ENCODE measurements around the gene ANXA9.

ANXA9 gene

DNA sequence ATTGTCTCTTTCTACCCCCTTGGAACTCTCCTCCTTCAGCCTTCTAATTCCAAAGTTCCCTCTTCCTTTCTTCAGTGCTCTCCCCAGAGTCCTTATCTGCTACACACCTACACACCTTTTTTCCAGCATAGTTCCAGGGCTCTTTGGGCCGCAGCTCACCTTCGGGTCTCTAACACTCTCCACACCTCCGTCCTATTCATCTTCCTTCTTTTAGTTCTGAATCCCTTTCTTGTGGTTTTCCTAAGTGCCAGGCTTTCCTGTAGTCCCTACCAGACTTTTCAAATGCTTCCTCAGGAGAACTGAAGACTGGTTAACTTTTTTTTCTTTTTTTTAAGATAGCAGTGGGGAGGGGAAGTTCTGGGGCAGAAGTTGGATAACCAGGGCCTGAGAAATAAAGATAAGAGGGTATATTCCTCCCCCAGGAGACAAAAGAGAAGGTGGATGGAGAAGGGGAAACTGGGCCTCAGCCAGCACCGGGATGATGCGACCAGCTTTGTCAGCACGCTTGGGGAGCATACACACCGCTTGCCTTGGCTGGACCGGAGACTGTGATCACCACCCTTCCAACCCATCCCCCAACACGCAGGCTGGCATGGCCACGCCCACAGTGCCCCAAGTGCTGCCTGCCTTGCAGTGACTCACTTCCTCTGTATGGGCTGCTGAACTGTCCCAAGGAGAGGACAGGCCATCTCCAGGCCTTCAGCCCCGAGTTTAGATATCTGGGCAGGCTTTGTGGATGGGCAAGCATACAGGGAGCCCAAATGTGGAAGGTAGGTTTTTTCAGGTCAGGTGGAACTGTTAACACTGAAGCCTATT, 5.0 kb upstream of the ANXA9 start:
- no peaks in the 10 kb centered on the region for H3K27me3 ChIP-seq (replicated peaks)

DNA sequence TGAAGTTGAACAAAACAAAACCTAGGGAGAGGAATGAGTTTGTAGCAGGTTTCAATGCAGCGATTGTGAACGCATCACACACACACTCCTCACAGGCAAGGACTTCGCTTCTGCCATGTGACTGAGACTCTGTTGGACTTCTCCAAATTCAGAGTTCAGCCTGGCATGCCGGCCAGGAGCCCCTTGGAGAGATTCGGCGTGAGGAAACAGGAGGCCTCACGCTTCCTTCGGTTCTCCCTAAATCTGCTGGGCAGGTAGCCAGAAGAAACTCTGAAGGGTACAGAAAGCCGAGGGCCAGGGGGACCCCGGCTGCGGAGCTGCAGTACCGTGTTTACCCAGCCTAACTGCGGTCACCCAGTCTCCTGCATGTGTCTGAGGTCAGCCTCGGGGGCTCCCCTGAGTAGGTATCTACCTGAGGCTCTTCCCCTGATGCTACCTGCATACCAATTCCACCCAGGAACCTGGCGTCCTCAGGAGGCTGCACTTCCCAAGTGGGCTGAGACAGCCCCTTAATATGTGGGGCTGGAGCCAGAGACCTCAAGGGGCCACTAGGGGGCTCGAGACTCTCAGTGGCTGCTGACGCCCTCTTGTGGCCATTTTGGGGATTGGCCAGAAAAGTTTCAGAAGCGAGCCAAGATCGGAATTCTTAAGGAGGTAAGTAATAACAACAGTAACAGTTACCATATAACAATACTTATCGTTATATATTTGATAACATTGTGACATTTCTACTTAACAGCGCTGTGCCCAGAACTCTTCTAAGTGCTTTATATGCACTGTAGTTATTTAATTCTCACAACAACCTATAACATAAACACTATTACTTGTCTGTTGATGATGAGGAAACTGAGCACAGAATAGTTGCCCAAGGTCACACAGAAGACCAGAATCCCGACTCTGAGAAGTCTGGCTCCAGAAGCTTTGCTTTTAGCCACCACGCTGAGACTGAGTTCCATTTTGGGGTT, 2.7 kb upstream of the ANXA9 start:
- H3K27me3 ChIP-seq (replicated peaks): no peaks in the 10 kb centered on the region
- in situ Hi-C loops (cut with HindIII; ENCODE audit: low pct_ligation_motif_present, low sequenced_read_pairs): no loop called here
- DNase-seq: peak; percentile 88
- no peaks in the 10 kb centered on the region for H3K36me3 ChIP-seq (replicated peaks)
- peak overlapping the region; percentile 12 for H3K4me3 ChIP-seq (ENCODE audit: low read depth, low read length)
- H3K27ac ChIP-seq: no peak overlapping the region
- peak; percentile 100 for TF ChIP-seq CTCF (IDR thresholded peaks at IDR 0.05; ENCODE audit: low read depth, low read length, missing control alignments)

More for the DNA sequence above, 5.0 kb upstream of the ANXA9 start:
- DNase-seq: no peak
- no peaks in the 10 kb centered on the region for H3K36me3 ChIP-seq (replicated peaks)
- no peak overlapping the region for H3K27ac ChIP-seq
- no peak overlapping the region for H3K4me3 ChIP-seq (ENCODE audit: low read depth, low read length)
- TF ChIP-seq CTCF (IDR thresholded peaks at IDR 0.05; ENCODE audit: low read depth, low read length, missing control alignments): no peak
- in situ Hi-C loops (cut with HindIII; ENCODE audit: low pct_ligation_motif_present, low sequenced_read_pairs): no loop called here

DNA sequence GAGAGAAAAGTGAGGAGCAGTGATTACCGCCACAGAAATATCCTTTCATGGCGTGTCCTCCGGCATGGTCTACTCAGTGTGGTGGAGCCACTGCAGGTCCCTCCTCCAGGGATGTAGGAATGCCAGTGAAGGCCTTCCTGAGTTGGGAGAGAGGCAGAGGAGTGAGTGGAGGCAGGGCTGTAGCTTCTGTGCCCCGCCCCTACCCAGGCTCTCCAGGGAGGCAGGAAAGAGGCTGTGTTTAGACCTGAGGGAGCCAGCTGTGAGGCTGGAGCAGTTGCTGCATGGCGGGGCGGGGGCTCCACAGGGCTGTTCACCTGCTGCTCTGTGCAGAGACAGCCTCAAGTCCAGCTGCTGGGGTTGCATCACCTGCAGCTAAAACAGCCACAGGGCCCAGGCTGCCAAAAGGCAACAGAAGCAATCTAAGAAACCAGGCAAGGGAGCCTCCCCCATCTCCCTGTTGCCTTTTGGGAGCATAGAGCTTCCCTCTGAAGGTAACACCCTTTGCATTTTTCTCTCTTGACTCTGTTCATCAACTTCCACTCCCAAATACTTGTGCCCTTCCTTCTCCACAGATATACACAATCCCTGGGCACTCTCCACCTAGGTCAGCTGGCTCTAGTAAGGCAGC, 801 bp upstream of the ANXA9 start:
- in situ Hi-C loops (cut with HindIII; ENCODE audit: low pct_ligation_motif_present, low sequenced_read_pairs): no loop called here
- no peak for DNase-seq
- Histone ChIP-seq H3K4me3 (ENCODE audit: low read depth, low read length) (no peak overlapping the region), H3K27ac (no peak overlapping the region), H3K36me3 (replicated peaks) (no peaks in the 10 kb centered on the region), H3K27me3 (replicated peaks) (no peaks in the 10 kb centered on the region)
- TF ChIP-seq CTCF (IDR thresholded peaks at IDR 0.05; ENCODE audit: low read depth, low read length, missing control alignments): no peak

DNA sequence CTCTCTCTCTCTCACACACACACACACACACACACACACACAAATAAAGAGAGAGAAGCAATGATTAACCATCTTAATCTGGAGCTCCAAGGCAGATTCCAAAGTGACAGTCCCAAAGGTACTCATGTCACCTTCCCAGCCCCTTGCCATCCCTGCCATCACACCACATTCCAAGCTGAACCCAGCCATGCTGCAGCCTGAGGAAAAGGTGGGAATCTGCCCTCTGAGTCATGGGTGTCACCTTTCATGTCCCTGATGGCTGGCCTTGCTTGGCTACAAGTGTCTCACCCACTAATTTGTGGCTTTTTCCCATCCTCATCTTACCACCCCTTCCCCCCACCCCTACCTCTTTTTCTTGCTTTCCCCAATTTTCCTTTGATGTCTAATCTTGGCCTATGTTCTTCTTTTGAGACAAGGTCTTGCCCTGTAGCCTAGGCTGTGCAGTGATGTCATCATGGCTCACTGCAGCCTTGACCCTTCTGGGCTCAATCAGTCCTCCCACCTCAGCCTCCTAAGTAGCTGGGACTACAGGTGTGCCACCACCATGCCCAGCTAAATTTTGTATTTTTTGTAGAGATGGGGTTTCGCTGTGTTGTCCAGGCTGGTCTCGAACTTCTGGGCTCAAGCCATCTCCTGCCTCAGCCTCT, 3.2 kb downstream of the ANXA9 start:
- no peaks in the 10 kb centered on the region for H3K27me3 ChIP-seq (replicated peaks)
- H3K36me3 ChIP-seq (replicated peaks): no peaks in the 10 kb centered on the region
- no peak for TF ChIP-seq CTCF (IDR thresholded peaks at IDR 0.05; ENCODE audit: low read depth, low read length, missing control alignments)
- H3K4me3 ChIP-seq (ENCODE audit: low read depth, low read length): no peak overlapping the region
- no peak overlapping the region for H3K27ac ChIP-seq
- no peak for DNase-seq
- in situ Hi-C loops (cut with HindIII; ENCODE audit: low pct_ligation_motif_present, low sequenced_read_pairs): no loop called here

DNA sequence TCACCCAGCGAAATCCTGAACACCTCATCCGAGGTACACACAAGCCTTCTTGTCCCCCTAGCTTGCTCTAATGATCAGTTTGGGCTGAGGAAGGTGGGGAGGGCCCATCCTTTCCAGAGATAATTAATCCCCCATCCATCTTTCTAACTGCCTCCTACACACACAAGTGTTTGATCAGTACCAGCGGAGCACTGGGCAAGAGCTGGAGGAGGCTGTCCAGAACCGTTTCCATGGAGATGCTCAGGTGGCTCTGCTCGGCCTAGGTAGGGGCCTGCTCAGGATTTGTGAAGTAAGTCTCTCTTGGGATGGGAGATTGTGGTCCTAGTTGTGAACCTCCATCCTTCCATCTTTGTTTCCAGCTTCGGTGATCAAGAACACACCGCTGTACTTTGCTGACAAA, 5.8 kb downstream of the ANXA9 start:
- Histone ChIP-seq H3K27me3 (replicated peaks) (no peaks in the 10 kb centered on the region), H3K27ac (no peak overlapping the region), H3K36me3 (replicated peaks) (no peaks in the 10 kb centered on the region), H3K4me3 (ENCODE audit: low read depth, low read length) (no peak overlapping the region)
- in situ Hi-C loops (cut with HindIII; ENCODE audit: low pct_ligation_motif_present, low sequenced_read_pairs): no loop called here
- TF ChIP-seq CTCF (IDR thresholded peaks at IDR 0.05; ENCODE audit: low read depth, low read length, missing control alignments): no peak
- no peak for DNase-seq
